KMS-11 (cell line): ENCODE data around the gene GDE1.
"Not testable (repeated sequence)": the region's sequence is repeated elsewhere in the genome, so short reads cannot be mapped to it uniquely, and the experiment has no call there.

Experiments used
- H2AFZ ChIP-seq: fragments of 200-600 bp; sonication (generic); 2 replicates; pipeline ENCODE4 v1.6.1; 2016; ENCODE audit warnings: antibody characterized with exemption, mixed run types, low read depth
- H3K27ac ChIP-seq: fragments of 200-600 bp; sonication (generic); 2 replicates; pipeline ENCODE4 v1.6.1; 2016; ENCODE audit warnings: mild to moderate bottlenecking, mixed run types
- H3K27me3 ChIP-seq: fragments of 200-600 bp; sonication (generic); 2 replicates; pipeline ENCODE4 v1.6.1; 2017; ENCODE audit warnings: mild to moderate bottlenecking, low read depth, mixed run types, moderate library complexity; ENCODE audit not compliant: insufficient read depth
- H3K36me3 ChIP-seq: fragments of 200-600 bp; sonication (generic); 2 replicates; pipeline ENCODE4 v1.6.1; 2017; ENCODE audit warnings: mild to moderate bottlenecking, mixed run types; ENCODE audit not compliant: insufficient read depth
- H3K4me1 ChIP-seq: fragments of 200-600 bp; sonication (generic); 2 replicates; pipeline ENCODE4 v1.6.1; 2016; ENCODE audit warnings: mild to moderate bottlenecking, low read depth, mixed run types; ENCODE audit not compliant: poor library complexity, severe bottlenecking
- H3K4me2 ChIP-seq: fragments of 200-600 bp; sonication (generic); 2 replicates; pipeline ENCODE4 v1.7.0; 2016; ENCODE audit warnings: mild to moderate bottlenecking, mixed run types
- H3K4me3 ChIP-seq: fragments of 200-600 bp; sonication (generic); IDR thresholded peaks from 2 replicates; pipeline ENCODE4 v1.6.1; 2017; ENCODE audit warnings: low read depth, low read length, mixed read lengths; ENCODE audit not compliant: insufficient read depth
- H3K79me2 ChIP-seq: fragments of 200-600 bp; sonication (generic); 2 replicates; pipeline ENCODE4 v1.6.1; 2016; ENCODE audit warnings: low read depth, mixed run types; ENCODE audit not compliant: insufficient read depth
- H3K9ac ChIP-seq: fragments of 200-600 bp; sonication (generic); 2 replicates; pipeline ENCODE4 v1.6.1; 2016; ENCODE audit warnings: mild to moderate bottlenecking, mixed run types
- H4K20me1 ChIP-seq: fragments of 200-600 bp; sonication (generic); 2 replicates; pipeline ENCODE4 v1.6.1; 2016; ENCODE audit warnings: mild to moderate bottlenecking, mixed run types; ENCODE audit not compliant: insufficient read depth
- CTCF ChIP-seq: fragments of 200-600 bp; sonication (generic); conservative IDR thresholded peaks from 2 replicates; pipeline ENCODE4 v1.6.1; 2017; ENCODE audit warnings: low read depth, mild to moderate bottlenecking, antibody characterized with exemption, low read length, moderate library complexity, mixed read lengths

Gene GDE1

GRCh38 chr16:19549673-19550072 lies 27.8 kb upstream of the GDE1 start:
- TF ChIP-seq CTCF = no peak
- Histone ChIP-seq H3K27me3 (no peaks in the 10 kb centered on the region), H3K4me3 (no peak overlapping the region), H2AFZ (no peak overlapping the region), H4K20me1 (no peaks in the 10 kb centered on the region), H3K27ac (no peak overlapping the region), H3K9ac (no peak overlapping the region), H3K4me2 (no peak overlapping the region), H3K79me2 (no peaks in the 10 kb centered on the region), H3K4me1 (no peaks in the 10 kb centered on the region), H3K36me3 (no peaks in the 10 kb centered on the region; the same call in 1 of the 2 replicates)

GRCh38 chr16:19548144-19548543 lies 26.2 kb upstream of the GDE1 start:
- no peaks in the 10 kb centered on the region for H3K4me1 ChIP-seq
- no peak overlapping the region for H3K4me3 ChIP-seq
- no peak overlapping the region for H2AFZ ChIP-seq
- H3K9ac ChIP-seq = no peak overlapping the region
- no peak overlapping the region for H3K27ac ChIP-seq
- no peaks in the 10 kb centered on the region; the same call in 1 of the 2 replicates for H3K36me3 ChIP-seq
- no peaks in the 10 kb centered on the region for H3K27me3 ChIP-seq
- H3K4me2 ChIP-seq = no peak overlapping the region
- no peaks in the 10 kb centered on the region for H4K20me1 ChIP-seq
- no peaks in the 10 kb centered on the region for H3K79me2 ChIP-seq
- no peak for TF ChIP-seq CTCF

GRCh38 chr16:19543278-19543996 lies 21.5 kb upstream of the GDE1 start:
- not testable (repeated sequence) for H3K27ac ChIP-seq, H3K9ac ChIP-seq, H2AFZ ChIP-seq, H3K36me3 ChIP-seq, H3K4me3 ChIP-seq, H3K4me1 ChIP-seq, H3K79me2 ChIP-seq, H3K4me2 ChIP-seq, H4K20me1 ChIP-seq, H3K27me3 ChIP-seq

- Histone ChIP-seq H3K4me3 (no peak overlapping the region), H3K79me2 (no peaks in the 10 kb centered on the region), H3K4me2 (no peak overlapping the region), H3K27me3 (no peaks in the 10 kb centered on the region), H3K9ac (no peak overlapping the region), H3K27ac (no peak overlapping the region), H3K4me1 (no peaks in the 10 kb centered on the region), H2AFZ (no peak overlapping the region), H4K20me1 (no peaks in the 10 kb centered on the region), H3K36me3 (peaks cover 4% of the 10 kb centered on the region; the same call in 1 of the 2 replicates)
- TF ChIP-seq CTCF = no peak
These were observed 20.4 kb upstream of the GDE1 start for GRCh38 chr16:19542138-19542821.
